Activated B cell treated with CpG ODN at 0.5 μM for 24 hours (primary cell): ENCODE measurements around the gene MARS2. TPM values are rescaled to one million over a fixed set of nuclear protein-coding genes. Genes with fewer than 3 reads are reported as not detected.

Experiments used
- ATAC-seq: fragments of 200-7000 bp; cut with Tn5 transposase; one replicate; pipeline ENCODE4 v1.10.0; 2021; ENCODE audit warnings: low read depth, mild to moderate bottlenecking, moderate library complexity
- CTCF ChIA-PET: fragments of 350-600 bp; sonication (Branson Sonifier 250); formaldehyde crosslinking; loops from one replicate; lab custom pipeline; 2021; ENCODE audit warnings: antibody characterized with exemption; lab: Charles Lee
- POLR2A ChIA-PET: fragments of 350-600 bp; sonication (Branson Sonifier 250); formaldehyde crosslinking; loops from one replicate; lab custom pipeline; 2021; ENCODE audit warnings: antibody characterized with exemption; lab: Charles Lee
- DNase-seq: peaks from one replicate; pipeline ENCODE4 v3.0.0; 2022
- H3K27ac Mint-ChIP-seq: one replicate; pipeline ENCODE4 v1.8.0; 2020; ENCODE audit warnings: mixed read lengths
- H3K27me3 Mint-ChIP-seq: one replicate; pipeline ENCODE4 v1.8.0; 2021; ENCODE audit warnings: mixed read lengths
- H3K36me3 Mint-ChIP-seq: one replicate; pipeline ENCODE4 v1.8.0; 2021; ENCODE audit warnings: low read depth, mixed read lengths
- H3K4me1 Mint-ChIP-seq: one replicate; pipeline ENCODE4 v1.8.0; 2021; ENCODE audit warnings: mixed read lengths
- H3K4me3 Mint-ChIP-seq: one replicate; pipeline ENCODE4 v1.8.0; 2020; ENCODE audit warnings: mild to moderate bottlenecking, mixed read lengths
- H3K9me3 Mint-ChIP-seq: one replicate; pipeline ENCODE4 v1.8.0; 2020; ENCODE audit warnings: mixed read lengths
- CTCF ChIP-seq: fragments of 200-600 bp; IDR thresholded peaks from one replicate; pipeline ENCODE4 v1.8.0; 2022; ENCODE audit warnings: antibody characterized with exemption, mild to moderate bottlenecking
- intact Hi-C: fragments of 100-400 bp; cut with micrococcal nuclease; formaldehyde crosslinking; loops from one replicate; pipeline ENCODE4 v1.15.1; 2024
- total RNA-seq: library from RNA; stranded (reverse); gene quantifications from 2 replicates; pipeline ENCODE4 v1.2.3, GENCODE V29; 2022

MARS2 gene
- 14.6 and 15.4 TPM in 2 replicates for total RNA-seq

DNA sequence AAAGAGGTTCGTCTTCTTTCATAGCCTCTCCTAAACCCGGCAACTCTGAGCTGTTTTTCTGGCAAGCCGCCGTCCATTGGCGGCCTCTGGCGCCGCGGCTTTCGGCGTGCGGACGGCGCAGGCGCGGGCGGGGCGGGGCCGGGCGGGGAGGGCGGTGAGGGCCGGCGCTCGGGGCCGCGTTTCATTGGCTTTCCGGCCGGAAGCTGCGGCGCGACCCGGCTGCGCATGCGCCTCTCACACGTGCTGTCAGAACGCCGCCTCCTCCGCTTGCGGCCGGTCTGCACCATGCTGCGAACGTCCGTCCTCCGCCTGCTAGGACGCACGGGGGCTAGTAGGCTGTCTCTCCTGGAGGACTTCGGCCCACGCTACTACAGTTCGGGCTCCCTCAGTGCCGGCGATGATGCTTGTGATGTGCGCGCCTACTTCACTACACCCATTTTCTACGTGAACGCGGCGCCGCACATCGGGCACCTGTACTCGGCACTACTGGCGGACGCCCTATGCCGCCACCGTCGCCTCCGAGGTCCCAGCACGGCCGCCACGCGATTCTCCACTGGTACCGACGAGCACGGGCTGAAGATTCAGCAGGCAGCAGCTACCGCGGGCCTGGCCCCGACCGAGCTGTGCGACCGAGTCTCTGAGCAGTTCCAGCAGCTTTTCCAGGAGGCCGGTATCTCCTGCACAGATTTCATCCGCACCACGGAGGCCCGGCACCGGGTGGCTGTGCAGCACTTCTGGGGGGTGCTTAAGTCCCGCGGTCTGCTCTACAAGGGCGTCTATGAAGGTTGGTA is at the start of gene MARS2:
MARS2 (plus strand) TSS at position 249 of the 791 bp plus-strand sequence; CDS start at position 286, 37 bp downstream.
- ATAC-seq (peak; percentile 92), DNase-seq (peak; percentile 89)
- intact Hi-C loops: loop anchor here (1.0 to 10.0 kb wide), 7 partner anchors 190 to 1066 kb away; partner anchors contain the start of genes CCDC150, COQ10B, GTF3C3 and HSPD1
- CTCF ChIA-PET: interaction anchor here (1.7 to 2.4 kb wide), 2 partner anchors 10 to 591 kb away, joined by 4 to 14 read pairs; no protein-coding TSS in a partner anchor
- peak within 1 kb of the TSS; percentile 89 for H3K27ac Mint-ChIP-seq
- H3K4me3 Mint-ChIP-seq: peak within 1 kb of the TSS; percentile 89
- peaks cover 41% of the 10 kb centered on the region for H3K4me1 Mint-ChIP-seq
- TF ChIP-seq CTCF: no peak
- peaks cover 18% of the 10 kb centered on the region for H3K36me3 Mint-ChIP-seq
- H3K27me3 Mint-ChIP-seq: peaks cover 14% of the 10 kb centered on the region
- POLR2A ChIA-PET: interaction anchor here (1.1 to 2.5 kb wide), 6 partner anchors 189 to 905 kb away, joined by 4 to 10 read pairs (median 6); partner anchors contain the start of genes COQ10B, GTF3C3, HSPD1 and HSPE1
- H3K9me3 Mint-ChIP-seq: no peaks in the 10 kb centered on the region

DNA sequence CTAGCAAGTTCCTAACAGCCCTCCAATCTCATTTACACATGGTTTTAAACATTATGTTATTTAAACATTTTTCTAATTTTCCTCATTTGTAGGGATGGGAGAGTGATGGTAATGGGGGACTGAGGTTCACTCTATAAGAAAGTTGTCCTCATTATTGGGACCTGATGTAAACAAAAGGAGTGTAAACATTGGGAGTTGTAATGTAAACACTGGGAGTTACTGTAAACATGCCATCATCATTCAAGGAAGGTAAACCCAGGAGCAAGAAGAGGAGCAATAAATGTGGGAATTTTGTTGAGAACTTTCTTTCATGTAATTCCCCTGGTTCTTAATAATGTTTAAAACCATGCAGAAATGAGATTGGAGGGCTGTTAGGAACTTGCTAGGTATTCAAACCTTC is 47.6 kb upstream of the MARS2 start:
- Mint-ChIP-seq H3K27me3 (peaks cover under 1% of the 10 kb centered on the region), H3K27ac (no peak overlapping the region), H3K36me3 (no peaks in the 10 kb centered on the region), H3K4me1 (no peaks in the 10 kb centered on the region), H3K9me3 (no peaks in the 10 kb centered on the region), H3K4me3 (no peak overlapping the region)
- POLR2A ChIA-PET: no interaction called here
- no peak for TF ChIP-seq CTCF
- intact Hi-C loops: no loop called here
- CTCF ChIA-PET: no interaction called here
- no peak for DNase-seq
- ATAC-seq: no peak

DNA sequence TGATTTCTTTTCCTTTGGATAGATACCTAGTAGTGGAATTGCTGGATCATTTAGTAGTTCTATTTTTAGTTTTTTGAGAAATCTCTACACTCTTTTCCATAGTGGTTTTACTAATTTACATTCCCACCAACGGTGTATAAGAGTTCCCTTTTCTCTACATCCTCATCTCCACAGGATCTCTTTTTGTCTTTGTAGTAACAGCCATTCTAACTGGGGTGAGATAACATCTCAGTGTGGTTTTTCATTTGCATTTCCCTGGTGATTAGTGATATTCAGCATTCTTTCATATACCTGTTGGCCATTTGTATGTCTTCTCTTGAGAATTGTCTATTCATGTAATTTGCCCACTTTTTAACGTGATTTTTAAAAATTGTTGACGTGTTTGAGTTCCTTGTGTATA is 43.5 kb upstream of the MARS2 start:
- Mint-ChIP-seq H3K36me3 (no peaks in the 10 kb centered on the region), H3K27ac (no peak overlapping the region), H3K4me1 (no peaks in the 10 kb centered on the region), H3K4me3 (no peak overlapping the region), H3K9me3 (peaks cover 16% of the 10 kb centered on the region), H3K27me3 (no peaks in the 10 kb centered on the region)
- no peak for TF ChIP-seq CTCF
- ChIA-PET CTCF (no interaction called here), POLR2A (no interaction called here)
- ATAC-seq (no peak), DNase-seq (no peak)
- intact Hi-C loops: no loop called here

DNA sequence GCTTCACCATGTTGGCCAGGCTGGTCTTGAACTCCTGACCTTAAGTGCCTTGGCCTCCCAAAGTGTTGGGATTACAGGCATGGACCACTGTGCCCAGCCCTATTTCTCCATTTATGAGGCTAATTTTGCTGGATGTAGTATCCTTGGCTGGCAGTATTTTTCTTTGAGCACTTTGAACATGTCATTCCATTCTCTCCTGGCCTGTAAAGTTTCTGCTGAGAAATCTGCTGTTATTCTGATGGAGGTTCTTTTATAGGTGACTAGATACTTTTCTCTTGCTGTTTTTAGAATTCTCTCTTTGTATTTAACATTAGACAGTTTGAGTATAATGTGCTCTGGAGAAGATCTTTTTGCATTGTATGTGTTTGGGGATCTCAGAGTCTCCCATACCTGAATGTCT is 38.9 kb upstream of the MARS2 start:
- H3K27ac Mint-ChIP-seq: no peak overlapping the region
- peaks cover 5% of the 10 kb centered on the region for H3K27me3 Mint-ChIP-seq
- intact Hi-C loops: no loop called here
- no peaks in the 10 kb centered on the region for H3K36me3 Mint-ChIP-seq
- DNase-seq (no peak), ATAC-seq (no peak)
- peaks cover 21% of the 10 kb centered on the region for H3K9me3 Mint-ChIP-seq
- CTCF ChIA-PET: no interaction called here
- H3K4me3 Mint-ChIP-seq: no peak overlapping the region
- POLR2A ChIA-PET: no interaction called here
- TF ChIP-seq CTCF: no peak
- H3K4me1 Mint-ChIP-seq: no peaks in the 10 kb centered on the region

- ATAC-seq (no peak), DNase-seq (no peak)
- Mint-ChIP-seq H3K4me1 (no peaks in the 10 kb centered on the region), H3K27me3 (peaks cover 16% of the 10 kb centered on the region), H3K27ac (no peak overlapping the region), H3K36me3 (no peaks in the 10 kb centered on the region), H3K4me3 (no peak overlapping the region), H3K9me3 (peaks cover 21% of the 10 kb centered on the region)
- intact Hi-C loops: no loop called here
- no peak for TF ChIP-seq CTCF
- ChIA-PET POLR2A (no interaction called here), CTCF (no interaction called here)
Measured at GRCh38 chr2:197668296-197668695, 36.9 kb upstream of the MARS2 start.
